H9 (cell line): Measurements from ENCODE around the gene GIT2. TPM values are rescaled to one million over a fixed set of nuclear protein-coding genes. Genes with fewer than 3 reads are reported as not detected.

Experiments used
- DNase-seq: peaks from one replicate; pipeline ENCODE4 v3.0.0-alpha.2; 2017
- H2AFZ ChIP-seq: one replicate; pipeline ENCODE4 v1.6.1; 2013; ENCODE audit warnings: mild to moderate bottlenecking, low read length, control low read depth, moderate library complexity
- H2AK5ac ChIP-seq: 2 replicates; pipeline ENCODE4 v1.6.1; 2013; ENCODE audit warnings: low read length, control low read depth, mixed read lengths; ENCODE audit not compliant: insufficient read length
- H2BK120ac ChIP-seq: one replicate; pipeline ENCODE4 v1.6.1; 2013; ENCODE audit warnings: low read depth, mild to moderate bottlenecking, low read length, control low read depth, inconsistent platforms; ENCODE audit not compliant: poor library complexity, severe bottlenecking
- H2BK12ac ChIP-seq: 2 replicates; pipeline ENCODE4 v1.6.1; 2013; ENCODE audit warnings: low read length, control low read depth, mixed read lengths, low read depth; ENCODE audit not compliant: insufficient read length
- H2BK15ac ChIP-seq: 2 replicates; pipeline ENCODE4 v1.6.1; 2013; ENCODE audit warnings: low read depth, low read length, control low read depth
- H2BK20ac ChIP-seq: one replicate; pipeline ENCODE4 v1.6.1; 2013; ENCODE audit warnings: low read depth, mild to moderate bottlenecking, low read length, control low read depth, inconsistent platforms; ENCODE audit not compliant: poor library complexity, severe bottlenecking
- H2BK5ac ChIP-seq: 2 replicates; pipeline ENCODE4 v1.6.1; 2013; ENCODE audit warnings: low read length, control low read depth, mixed read lengths; ENCODE audit not compliant: insufficient read length
- H3K14ac ChIP-seq: 2 replicates; pipeline ENCODE4 v1.6.1; 2013; ENCODE audit warnings: low read length, control low read depth; ENCODE audit not compliant: insufficient read depth
- H3K18ac ChIP-seq: 2 replicates; pipeline ENCODE4 v1.6.1; 2013; ENCODE audit warnings: low read depth, mild to moderate bottlenecking, mixed read lengths, low read length, control low read depth; ENCODE audit not compliant: insufficient read length
- H3K23ac ChIP-seq: 2 replicates; pipeline ENCODE4 v1.6.1; 2013; ENCODE audit warnings: low read length, control low read depth, mixed read lengths, low read depth; ENCODE audit not compliant: insufficient read length
- H3K23me2 ChIP-seq: 2 replicates; pipeline ENCODE4 v1.6.1; 2013; ENCODE audit warnings: low read depth, mild to moderate bottlenecking, mixed read lengths, low read length, control low read depth; ENCODE audit not compliant: insufficient read length, poor library complexity, severe bottlenecking
- H3K27ac ChIP-seq: 2 replicates; pipeline ENCODE4 v1.5.1; 2013; ENCODE audit warnings: low read length, control low read depth, mixed read lengths, low read depth; ENCODE audit not compliant: insufficient read length
- H3K27me3 ChIP-seq: 2 replicates; pipeline ENCODE4 v1.6.1; 2013; ENCODE audit warnings: low read length, control low read depth, inconsistent platforms; ENCODE audit not compliant: insufficient read depth
- H3K4ac ChIP-seq: 2 replicates; pipeline ENCODE4 v1.6.1; 2013; ENCODE audit warnings: low read depth, mild to moderate bottlenecking, control low read depth, inconsistent platforms, low read length, moderate library complexity
- H3K4me1 ChIP-seq: 2 replicates; pipeline ENCODE4 v1.6.1; 2013; ENCODE audit warnings: low read length, control low read depth, inconsistent platforms; ENCODE audit not compliant: insufficient read depth
- H3K4me2 ChIP-seq: 2 replicates; pipeline ENCODE4 v1.6.1; 2013; ENCODE audit warnings: low read length, control low read depth, mixed read lengths; ENCODE audit not compliant: insufficient read length, insufficient read depth
- H3K56ac ChIP-seq: 2 replicates; pipeline ENCODE4 v1.6.1; 2013; ENCODE audit warnings: low read depth, mild to moderate bottlenecking, mixed read lengths, low read length, control low read depth; ENCODE audit not compliant: insufficient read length
- H3K79me1 ChIP-seq: 2 replicates; pipeline ENCODE4 v1.6.1; 2013; ENCODE audit warnings: low read depth, mild to moderate bottlenecking, moderate library complexity, low read length, control low read depth, inconsistent platforms; ENCODE audit not compliant: insufficient read depth, poor library complexity, severe bottlenecking
- H3K79me2 ChIP-seq: 2 replicates; pipeline ENCODE4 v1.6.1; 2013; ENCODE audit warnings: low read length, control low read depth, inconsistent platforms; ENCODE audit not compliant: insufficient read depth
- H3K9ac ChIP-seq: 2 replicates; pipeline ENCODE4 v1.6.1; 2013; ENCODE audit warnings: low read length, control low read depth, mixed read lengths; ENCODE audit not compliant: insufficient read length; ENCODE audit errors: extremely low read depth
- H3K9me3 ChIP-seq: one replicate; pipeline ENCODE4 v1.6.1; 2013; ENCODE audit warnings: low read depth, low read length, inconsistent platforms; ENCODE audit not compliant: control insufficient read depth
- H3T11ph ChIP-seq: one replicate; pipeline ENCODE4 v1.6.1; 2013; ENCODE audit warnings: mild to moderate bottlenecking, low read length, control low read depth, inconsistent platforms
- H4K20me1 ChIP-seq: one replicate; pipeline ENCODE4 v1.6.1; 2013; ENCODE audit not compliant: control insufficient read depth, insufficient read length, insufficient read depth
- H4K5ac ChIP-seq: 2 replicates; pipeline ENCODE4 v1.6.1; 2013; ENCODE audit warnings: low read depth, mild to moderate bottlenecking, mixed read lengths, low read length, control low read depth; ENCODE audit not compliant: insufficient read length
- H4K8ac ChIP-seq: replicated peaks from 2 replicates; pipeline ENCODE4 v1.6.1; 2013; ENCODE audit warnings: low read length, control low read depth, mixed read lengths, low read depth; ENCODE audit not compliant: insufficient read length
- H4K91ac ChIP-seq: 2 replicates; pipeline ENCODE4 v1.6.1; 2013; ENCODE audit warnings: low read depth, mild to moderate bottlenecking, moderate library complexity, mixed read lengths, low read length, control low read depth; ENCODE audit not compliant: insufficient read length
- H3K27ac Mint-ChIP-seq, 3 experiments: 2 replicates in 2 of 3; 3 replicates in 1 of 3; pipeline ENCODE4 v1.8.0; 2020 to 2021; ENCODE audit warnings: mixed read lengths in 3 of 3, mild to moderate bottlenecking in 1 of 3, moderate library complexity in 1 of 3
- H3K27me3 Mint-ChIP-seq: 2 replicates; pipeline ENCODE4 v1.8.0; 2021; ENCODE audit warnings: low read depth, mild to moderate bottlenecking, moderate library complexity, mixed read lengths
- H3K36me3 Mint-ChIP-seq, 3 experiments: 2 replicates in 2 of 3; 3 replicates in 1 of 3; pipeline ENCODE4 v1.8.0; 2020 to 2021; ENCODE audit warnings: low read depth in 3 of 3, mixed read lengths in 3 of 3; ENCODE audit not compliant: insufficient read depth in 1 of 3
- H3K4me1 Mint-ChIP-seq, 2 experiments: 2 replicates each; pipeline ENCODE4 v1.8.0; 2020; ENCODE audit warnings: mixed read lengths in 2 of 2
- H3K4me3 Mint-ChIP-seq, 2 experiments: 2 replicates in 1 of 2; 3 replicates in 1 of 2; pipeline ENCODE4 v1.8.0; 2020 to 2021; ENCODE audit warnings: mild to moderate bottlenecking in 2 of 2, mixed read lengths in 2 of 2, moderate library complexity in 1 of 2
- H3K9me3 Mint-ChIP-seq, 2 experiments: 2 replicates in 1 of 2; 3 replicates in 1 of 2; pipeline ENCODE4 v1.8.0; 2020; ENCODE audit warnings: mild to moderate bottlenecking in 2 of 2, mixed read lengths in 2 of 2, moderate library complexity in 1 of 2
- WGBS: extraction: QIAGEN DNeasy Blood & Tissue Kit; methylation state at CpG from one replicate; pipeline ENCODE4 v1.1.7; 2013; ENCODE audit warnings: missing lambda C conversion rate, low lambda C conversion rate, mixed read lengths; ENCODE audit not compliant: insufficient read length; ENCODE audit errors: extremely low coverage; 5-methylcytosine and 5-hydroxymethylcytosine counted together
- total RNA-seq: library from RNA; stranded (reverse); gene quantifications from 2 replicates; pipeline ENCODE4 v1.2.1, GENCODE V29; 2021
- TF ChIP-seq, protein P1 (sequence below): fragments of 200-600 bp; sonication (generic); conservative IDR thresholded peaks from 3 replicates; pipeline ENCODE4 v1.8.0; 2021; ENCODE audit warnings: antibody characterized with exemption, mild to moderate bottlenecking

Gene GIT2
- total RNA-seq, 1 experiment from 2014 or later, result 27.0 TPM

DNA sequence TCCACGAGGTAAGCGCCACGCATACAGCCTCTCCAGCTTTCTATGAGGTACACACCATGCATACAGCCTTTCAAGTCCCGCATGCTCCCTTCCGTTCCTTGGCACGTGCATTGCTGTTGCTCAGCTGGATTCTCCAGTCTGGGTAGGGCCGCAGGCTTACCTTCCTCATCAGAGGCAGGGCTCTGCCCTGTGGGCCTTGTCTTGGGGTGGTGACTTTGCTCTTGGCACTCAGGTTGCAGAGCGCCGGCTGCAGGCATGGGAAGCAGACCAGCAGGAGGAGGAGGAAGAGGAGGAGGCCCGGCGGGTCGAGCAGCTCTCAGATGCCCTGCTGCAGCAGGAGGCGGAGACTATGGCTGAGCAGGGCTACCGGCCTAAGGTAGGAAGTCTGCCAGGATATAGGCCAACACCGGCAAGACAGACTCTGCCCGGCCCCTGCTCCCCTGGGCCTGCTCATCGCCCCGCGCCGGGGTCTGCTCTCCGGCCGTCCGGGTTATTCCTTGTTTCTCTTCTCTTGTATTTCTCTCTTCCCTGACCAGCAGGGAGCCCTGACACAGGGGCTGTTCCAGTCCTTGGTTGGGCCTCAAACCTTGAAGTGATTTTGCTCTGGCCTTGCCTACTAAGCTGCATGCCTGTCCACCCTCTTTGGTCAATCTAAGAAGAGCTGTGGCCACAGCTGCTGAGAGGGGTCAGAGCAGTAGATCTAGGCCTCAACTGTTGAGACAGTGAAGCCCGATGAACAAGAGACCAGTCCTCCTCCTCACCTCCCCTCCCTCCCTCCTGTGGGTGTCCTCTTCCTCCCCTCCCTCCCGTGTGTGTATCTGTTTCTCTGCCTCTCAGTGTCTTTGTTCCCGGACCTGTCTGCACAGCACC, 80.8 kb downstream of the GIT2 start:
- Histone ChIP-seq H3K23ac (no peak overlapping the region), H2BK20ac (no peak overlapping the region), H3K9ac (no peak overlapping the region), H3K4me2 (no peak overlapping the region), H2BK5ac (no peak overlapping the region), H2BK12ac (no peak overlapping the region), H4K8ac (no peak overlapping the region), H3T11ph (no peak overlapping the region), H4K5ac (no peak overlapping the region), H2AK5ac (no peak overlapping the region), H2BK15ac (no peak overlapping the region), H4K20me1 (no peaks in the 10 kb centered on the region), H2BK120ac (no peak overlapping the region), H2AFZ (no peak overlapping the region), H3K4ac (no peak overlapping the region), H3K9me3 (no peaks in the 10 kb centered on the region), H3K27ac (no peak overlapping the region), H3K23me2 (no peaks in the 10 kb centered on the region), H3K4me1 (no peaks in the 10 kb centered on the region), H3K18ac (no peak overlapping the region), H3K56ac (no peak overlapping the region), H3K27me3 (no peaks in the 10 kb centered on the region), H4K91ac (no peak overlapping the region), H3K14ac (no peak overlapping the region), H3K79me1 (no peaks in the 10 kb centered on the region), H3K79me2 (no peaks in the 10 kb centered on the region)
- Mint-ChIP-seq H3K27ac (peak overlapping the region in 1 of 3 experiments; percentile 11; a peak in 1 of 7 replicates), H3K27me3 (peaks cover 4% of the 10 kb centered on the region), H3K4me3 (no peak overlapping the region), H3K4me1 (0 out of 4 replicates have a peak, but pooled peaks cover 3 to 4% of the 10 kb centered on the region in 2 experiments), H3K9me3 (no peaks in the 10 kb centered on the region), H3K36me3 (peaks cover 11 to 80% (median 26%) of the 10 kb centered on the region in 3 experiments)
- TF ChIP-seq, protein P1, sequence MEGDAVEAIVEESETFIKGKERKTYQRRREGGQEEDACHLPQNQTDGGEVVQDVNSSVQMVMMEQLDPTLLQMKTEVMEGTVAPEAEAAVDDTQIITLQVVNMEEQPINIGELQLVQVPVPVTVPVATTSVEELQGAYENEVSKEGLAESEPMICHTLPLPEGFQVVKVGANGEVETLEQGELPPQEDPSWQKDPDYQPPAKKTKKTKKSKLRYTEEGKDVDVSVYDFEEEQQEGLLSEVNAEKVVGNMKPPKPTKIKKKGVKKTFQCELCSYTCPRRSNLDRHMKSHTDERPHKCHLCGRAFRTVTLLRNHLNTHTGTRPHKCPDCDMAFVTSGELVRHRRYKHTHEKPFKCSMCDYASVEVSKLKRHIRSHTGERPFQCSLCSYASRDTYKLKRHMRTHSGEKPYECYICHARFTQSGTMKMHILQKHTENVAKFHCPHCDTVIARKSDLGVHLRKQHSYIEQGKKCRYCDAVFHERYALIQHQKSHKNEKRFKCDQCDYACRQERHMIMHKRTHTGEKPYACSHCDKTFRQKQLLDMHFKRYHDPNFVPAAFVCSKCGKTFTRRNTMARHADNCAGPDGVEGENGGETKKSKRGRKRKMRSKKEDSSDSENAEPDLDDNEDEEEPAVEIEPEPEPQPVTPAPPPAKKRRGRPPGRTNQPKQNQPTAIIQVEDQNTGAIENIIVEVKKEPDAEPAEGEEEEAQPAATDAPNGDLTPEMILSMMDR, result no peak
- DNase-seq, result no peak
- WGBS, result no CpG with 5 or more reads among the region's 26 CpGs
